Stomach (tissue), 9 donors: Measurements from ENCODE around the gene BCAN. TPM values are rescaled to one million over a fixed set of nuclear protein-coding genes. Genes with fewer than 3 reads are reported as not detected.

Source experiments
- DNase-seq, 2 donors: peaks; one replicate each; pipeline versions ENCODE4 v3.0.0 to v3.0.0-alpha.2; 2013 to 2019
- H3K27ac ChIP-seq, 5 donors: fragments of 200-600 bp in 4 of 5; sonication (generic) in 4 of 5; one replicate each; pipeline ENCODE4 v1.5.1; 2013 to 2019; ENCODE audit warnings: mild to moderate bottlenecking in 1 of 5, moderate library complexity in 1 of 5
- H3K27me3 ChIP-seq, 3 donors: fragments of 200-600 bp; sonication (generic); one replicate each; pipeline ENCODE4 v1.5.1; 2017 to 2019; ENCODE audit warnings: mixed run types in 1 of 3
- H3K36me3 ChIP-seq, 4 donors: fragments of 200-600 bp; sonication (generic); 1 replicate in 3 of 4; 2 replicates in 1 of 4; pipeline ENCODE4 v1.5.1; 2016 to 2019
- H3K4me1 ChIP-seq, 4 donors: fragments of 200-600 bp; sonication (generic); one replicate each; pipeline ENCODE4 v1.5.1; 2016 to 2019
- H3K4me3 ChIP-seq, 4 donors: fragments of 200-600 bp; sonication (generic) in 3 of 4; one replicate each; pipeline ENCODE4 v1.5.1; 2016 to 2019; ENCODE audit warnings: mild to moderate bottlenecking in 1 of 4
- H3K9me3 ChIP-seq, 4 donors: fragments of 200-600 bp; sonication (generic); one replicate each; pipeline ENCODE4 v1.5.1; 2016 to 2019
- EP300 ChIP-seq: sonication (generic); formaldehyde crosslinking; IDR thresholded peaks from one replicate; pipeline ENCODE4 v1.6.1; 2017; ENCODE audit warnings: antibody characterized with exemption
- POLR2A ChIP-seq, 4 donors: fragments of 450-650 bp; IDR thresholded peaks; one replicate each; pipeline ENCODE4 v1.6.1; 2016; ENCODE audit warnings: antibody characterized with exemption in 4 of 4, control low read depth in 2 of 4, mild to moderate bottlenecking in 1 of 4, moderate library complexity in 1 of 4
- POLR2AphosphoS5 ChIP-seq, 3 donors: sonication (generic); formaldehyde crosslinking; IDR thresholded peaks; one replicate each; pipeline ENCODE4 v1.6.1; 2016; ENCODE audit warnings: antibody characterized with exemption in 3 of 3
- WGBS, 5 donors: extraction: QIAGEN DNeasy Blood & Tissue Kit in 3 of 5; methylation state at CpG; one replicate each; pipeline versions ENCODE4 v1.1.5 to v1.1.7; 2013 to 2018; 5-methylcytosine and 5-hydroxymethylcytosine counted together
- intact Hi-C: fragments of 100-400 bp; cut with DNase I; formaldehyde crosslinking; loops from one replicate; pipeline ENCODE4 v1.15.1; 2023; ENCODE audit warnings: low total_unique reads
- polyA plus RNA-seq, 3 donors: library from polyadenylated mRNA; stranded (reverse); fragments of 200-250 nt; gene quantifications; one replicate each; pipeline ENCODE4 v1.2.3, GENCODE V29; 2013
- total RNA-seq, 5 donors: library from RNA; depleted of rRNA; stranded (reverse); fragments of >200 nt; gene quantifications; one replicate each; pipeline versions ENCODE4 v1.1.0 to v1.2.3, GENCODE V29; 2014 to 2016
- TF ChIP-seq, protein P1 (sequence below), 7 experiments: fragments of 450-650 bp in 4 of 7; fragments of 200-600 bp in 3 of 7; sonication (generic) in 3 of 7; IDR thresholded peaks; one replicate each; pipeline ENCODE4 v1.5.1; 2016 to 2019; ENCODE audit warnings: antibody characterized with exemption in 7 of 7, control low read depth in 2 of 7, mild to moderate bottlenecking in 1 of 7
- donor health status: healthy with polysubstance abuse.
- donor health status: Bipolar disorder and iron deficiency.
- donor health status: healthy.

The BCAN gene
- total and polyA plus RNA-seq, 8 donors: 0.05 to 39.7 (median 5.7) TPM; not detected in 5

DNA sequence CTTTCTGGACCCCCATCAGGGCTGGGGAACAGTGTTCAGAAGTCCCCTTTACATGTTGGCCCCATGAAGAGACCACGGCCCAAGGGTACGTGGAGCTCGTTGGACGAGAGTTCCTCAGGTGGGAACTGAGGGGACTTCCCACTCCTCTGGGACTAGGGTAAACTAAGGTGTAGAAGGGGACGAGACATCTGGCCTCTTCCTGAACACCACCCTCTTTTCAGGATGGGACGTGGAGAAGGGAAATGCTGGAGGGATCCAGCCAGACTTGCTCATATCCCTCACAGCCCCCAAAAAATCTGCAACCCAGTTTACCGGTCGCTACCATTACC, 48.3 kb upstream of the BCAN start:
- no peak for TF ChIP-seq EP300
- TF ChIP-seq, protein P1, sequence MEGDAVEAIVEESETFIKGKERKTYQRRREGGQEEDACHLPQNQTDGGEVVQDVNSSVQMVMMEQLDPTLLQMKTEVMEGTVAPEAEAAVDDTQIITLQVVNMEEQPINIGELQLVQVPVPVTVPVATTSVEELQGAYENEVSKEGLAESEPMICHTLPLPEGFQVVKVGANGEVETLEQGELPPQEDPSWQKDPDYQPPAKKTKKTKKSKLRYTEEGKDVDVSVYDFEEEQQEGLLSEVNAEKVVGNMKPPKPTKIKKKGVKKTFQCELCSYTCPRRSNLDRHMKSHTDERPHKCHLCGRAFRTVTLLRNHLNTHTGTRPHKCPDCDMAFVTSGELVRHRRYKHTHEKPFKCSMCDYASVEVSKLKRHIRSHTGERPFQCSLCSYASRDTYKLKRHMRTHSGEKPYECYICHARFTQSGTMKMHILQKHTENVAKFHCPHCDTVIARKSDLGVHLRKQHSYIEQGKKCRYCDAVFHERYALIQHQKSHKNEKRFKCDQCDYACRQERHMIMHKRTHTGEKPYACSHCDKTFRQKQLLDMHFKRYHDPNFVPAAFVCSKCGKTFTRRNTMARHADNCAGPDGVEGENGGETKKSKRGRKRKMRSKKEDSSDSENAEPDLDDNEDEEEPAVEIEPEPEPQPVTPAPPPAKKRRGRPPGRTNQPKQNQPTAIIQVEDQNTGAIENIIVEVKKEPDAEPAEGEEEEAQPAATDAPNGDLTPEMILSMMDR (IDR thresholded peaks at IDR 0.05): no peak
- no peak for TF ChIP-seq POLR2A (IDR thresholded peaks at IDR 0.05)
- no peak for TF ChIP-seq POLR2AphosphoS5 (IDR thresholded peaks at IDR 0.05)
- no peak overlapping the region for H3K27ac ChIP-seq
- 83 to 91% (median 89%) methylated on average over 8 of the region's 8 CpGs for WGBS, 5 donors
- H3K36me3 ChIP-seq: peaks cover 17 to 61% (median 57%) of the 10 kb centered on the region in 4 donors
- peaks cover 10 to 23% (median 21%) of the 10 kb centered on the region in 4 donors for H3K4me1 ChIP-seq
- no peak overlapping the region for H3K4me3 ChIP-seq
- intact Hi-C loops: no loop called here
- H3K9me3 ChIP-seq: no peaks in the 10 kb centered on the region
- no peaks in the 10 kb centered on the region for H3K27me3 ChIP-seq
- DNase-seq: no peak

DNA sequence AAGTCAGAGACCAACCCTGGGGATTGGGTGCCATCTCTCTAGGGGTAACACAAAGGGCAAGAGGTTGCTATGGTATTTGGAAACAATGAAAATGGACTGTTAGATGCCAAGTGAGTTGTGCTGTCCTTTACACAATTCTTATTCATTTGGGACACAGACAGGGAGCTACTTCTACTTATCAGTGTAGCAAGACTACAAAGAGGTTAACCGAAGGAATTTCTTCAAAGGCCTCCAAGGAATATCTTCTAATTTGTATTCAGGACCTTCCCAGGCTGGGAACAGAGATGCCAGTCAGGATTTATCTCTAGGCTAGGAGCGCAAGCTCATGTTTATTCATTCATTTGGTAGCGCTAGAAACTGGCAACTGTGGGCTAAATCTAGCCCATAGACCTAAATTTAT, 47.7 kb upstream of the BCAN start:
- no peak overlapping the region for H3K27ac ChIP-seq
- no peaks in the 10 kb centered on the region for H3K9me3 ChIP-seq
- WGBS, 5 donors: 74 to 88% (median 81%) methylated on average over 3 of the region's 3 CpGs
- no peak for DNase-seq
- TF ChIP-seq, protein P1 (IDR thresholded peaks at IDR 0.05): no peak
- TF ChIP-seq EP300 (no peak), POLR2A (IDR thresholded peaks at IDR 0.05) (no peak), POLR2AphosphoS5 (IDR thresholded peaks at IDR 0.05) (no peak)
- no peaks in the 10 kb centered on the region for H3K27me3 ChIP-seq
- H3K4me3 ChIP-seq: no peak overlapping the region
- H3K36me3 ChIP-seq: peaks cover 17 to 67% (median 61%) of the 10 kb centered on the region in 4 donors
- H3K4me1 ChIP-seq: peaks cover 10 to 23% (median 21%) of the 10 kb centered on the region in 4 donors
- intact Hi-C loops: no loop called here

- WGBS, 5 donors: 80 to 95% (median 87%) methylated on average over 2 of the region's 2 CpGs
- no peak for DNase-seq
- no peak overlapping the region for H3K27ac ChIP-seq
- TF ChIP-seq POLR2AphosphoS5 (IDR thresholded peaks at IDR 0.05) (no peak), EP300 (no peak), POLR2A (IDR thresholded peaks at IDR 0.05) (no peak)
- TF ChIP-seq, protein P1 (IDR thresholded peaks at IDR 0.05): no peak
- no peaks in the 10 kb centered on the region for H3K9me3 ChIP-seq
- H3K36me3 ChIP-seq: peaks cover 17 to 68% (median 61%) of the 10 kb centered on the region in 4 donors
- intact Hi-C loops: no loop called here
- H3K4me1 ChIP-seq: peaks cover 10 to 30% (median 24%) of the 10 kb centered on the region in 4 donors
- no peak overlapping the region for H3K4me3 ChIP-seq
- H3K27me3 ChIP-seq: no peaks in the 10 kb centered on the region
Measured at GRCh38 chr1:156595016-156595415, 46.9 kb upstream of the BCAN start.

DNA sequence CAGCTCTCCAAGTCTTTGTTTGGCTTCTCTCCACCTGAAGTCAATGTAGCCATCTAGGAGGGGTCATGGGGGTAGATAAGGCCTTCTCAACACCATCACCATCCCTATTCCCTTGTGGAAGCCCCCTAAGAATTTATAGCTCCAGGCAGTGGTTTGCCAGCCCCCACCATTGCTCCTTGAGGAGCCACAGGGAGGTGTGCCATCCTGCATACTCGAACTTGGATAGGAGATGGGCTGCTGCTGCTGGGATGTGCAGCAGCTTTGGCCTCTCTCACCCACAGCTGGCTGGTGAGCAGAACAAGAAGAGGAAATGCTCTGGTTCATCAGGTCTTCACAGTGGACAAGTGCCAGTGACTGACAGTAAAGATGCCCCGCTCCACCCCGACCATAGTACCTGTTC, 45.5 kb upstream of the BCAN start:
- TF ChIP-seq POLR2A (IDR thresholded peaks at IDR 0.05) (no peak), POLR2AphosphoS5 (IDR thresholded peaks at IDR 0.05) (no peak), EP300 (no peak)
- TF ChIP-seq, protein P1 (IDR thresholded peaks at IDR 0.05): no peak
- H3K27ac ChIP-seq: no peak overlapping the region
- no peaks in the 10 kb centered on the region for H3K27me3 ChIP-seq
- WGBS, 5 donors: 82 to 90% (median 84%) methylated on average over 3 of the region's 3 CpGs
- no peak overlapping the region for H3K4me3 ChIP-seq
- peaks cover 17 to 68% (median 61%) of the 10 kb centered on the region in 4 donors for H3K36me3 ChIP-seq
- no peaks in the 10 kb centered on the region for H3K9me3 ChIP-seq
- intact Hi-C loops: no loop called here
- peaks cover 12 to 31% (median 26%) of the 10 kb centered on the region in 4 donors for H3K4me1 ChIP-seq
- no peak for DNase-seq
